CD8-positive, alpha-beta memory T cell (primary cell): ENCODE measurements around the gene ISG20. TPM values are rescaled to one million over a fixed set of nuclear protein-coding genes. Genes with fewer than 3 reads are reported as not detected.
A peak's percentile ranks its signal among the peaks of the same experiment; 100 is the strongest.

ENCODE experiments used
- CTCF ChIA-PET: fragments of 350-600 bp; sonication (Branson Sonifier 250); formaldehyde crosslinking; loops from one replicate; lab custom pipeline; 2021; ENCODE audit warnings: antibody characterized with exemption; lab: Charles Lee
- POLR2A ChIA-PET: fragments of 350-600 bp; sonication (Branson Sonifier 250); formaldehyde crosslinking; loops from one replicate; lab custom pipeline; 2021; ENCODE audit warnings: antibody characterized with exemption; lab: Charles Lee
- DNase-seq, 5 donors: peaks; one replicate each; pipeline versions ENCODE4 v3.0.0 to v3.0.0-alpha.2; 2020 to 2022; ENCODE audit warnings: mixed read lengths in 1 of 5
- H3K27ac ChIP-seq: one replicate; pipeline ENCODE4 v1.7.0; 2013; ENCODE audit warnings: low read depth, mild to moderate bottlenecking, low read length, moderate library complexity
- H3K27me3 ChIP-seq: 2 replicates; pipeline ENCODE4 v1.7.0; 2013; ENCODE audit warnings: low read length, mild to moderate bottlenecking; ENCODE audit not compliant: insufficient read depth, poor library complexity, severe bottlenecking
- H3K36me3 ChIP-seq: 2 replicates; pipeline ENCODE4 v1.7.0; 2013; ENCODE audit warnings: mild to moderate bottlenecking, low read length, moderate library complexity; ENCODE audit not compliant: insufficient read depth
- H3K4me1 ChIP-seq: 2 replicates; pipeline ENCODE4 v1.7.0; 2013; ENCODE audit warnings: mild to moderate bottlenecking, low read length, moderate library complexity; ENCODE audit not compliant: insufficient read depth
- H3K4me3 ChIP-seq: 2 replicates; pipeline ENCODE4 v1.7.0; 2013; ENCODE audit warnings: mild to moderate bottlenecking, low read length
- H3K9me3 ChIP-seq: 2 replicates; pipeline ENCODE4 v1.7.0; 2013; ENCODE audit warnings: mild to moderate bottlenecking, low read length
- H3K27ac Mint-ChIP-seq, 8 donors: one replicate each; pipeline ENCODE4 v1.8.0; 2020 to 2021; ENCODE audit warnings: mixed read lengths in 8 of 8, mild to moderate bottlenecking in 6 of 8, inconsistent platforms in 3 of 8, moderate library complexity in 3 of 8
- H3K27me3 Mint-ChIP-seq, 2 donors: one replicate each; pipeline ENCODE4 v1.8.0; 2020 to 2021; ENCODE audit warnings: mixed read lengths in 2 of 2, mild to moderate bottlenecking in 1 of 2, moderate library complexity in 1 of 2
- H3K36me3 Mint-ChIP-seq, 3 donors: one replicate each; pipeline ENCODE4 v1.8.0; 2020 to 2021; ENCODE audit warnings: mixed read lengths in 3 of 3, inconsistent platforms in 1 of 3, mild to moderate bottlenecking in 1 of 3
- H3K4me1 Mint-ChIP-seq, 3 donors: one replicate each; pipeline ENCODE4 v1.8.0; 2020 to 2021; ENCODE audit warnings: mixed read lengths in 3 of 3, inconsistent platforms in 1 of 3, mild to moderate bottlenecking in 1 of 3
- H3K4me3 Mint-ChIP-seq, 7 donors: one replicate each; pipeline ENCODE4 v1.8.0; 2020 to 2021; ENCODE audit warnings: mixed read lengths in 7 of 7, mild to moderate bottlenecking in 6 of 7, moderate library complexity in 4 of 7, inconsistent platforms in 2 of 7
- H3K9me3 Mint-ChIP-seq, 5 donors: one replicate each; pipeline ENCODE4 v1.8.0; 2020 to 2022; ENCODE audit warnings: mixed read lengths in 5 of 5, mild to moderate bottlenecking in 3 of 5, moderate library complexity in 2 of 5, inconsistent platforms in 1 of 5
- polyA plus RNA-seq: library from polyadenylated mRNA; unstranded; fragments of 300-500 nt; fragmentation: Illumina TruSeq; gene quantifications from one replicate; pipeline ENCODE4 v1.2.3, GENCODE V29; 2021
- total RNA-seq, 2 experiments: library from RNA; stranded (reverse); gene quantifications; one replicate each; pipeline ENCODE4 v1.2.3, GENCODE V29; 2021

ISG20 gene
- total and polyA plus RNA-seq, 3 experiments from 2014 or later = 22.5 to 572 (median 27.2) TPM

DNA sequence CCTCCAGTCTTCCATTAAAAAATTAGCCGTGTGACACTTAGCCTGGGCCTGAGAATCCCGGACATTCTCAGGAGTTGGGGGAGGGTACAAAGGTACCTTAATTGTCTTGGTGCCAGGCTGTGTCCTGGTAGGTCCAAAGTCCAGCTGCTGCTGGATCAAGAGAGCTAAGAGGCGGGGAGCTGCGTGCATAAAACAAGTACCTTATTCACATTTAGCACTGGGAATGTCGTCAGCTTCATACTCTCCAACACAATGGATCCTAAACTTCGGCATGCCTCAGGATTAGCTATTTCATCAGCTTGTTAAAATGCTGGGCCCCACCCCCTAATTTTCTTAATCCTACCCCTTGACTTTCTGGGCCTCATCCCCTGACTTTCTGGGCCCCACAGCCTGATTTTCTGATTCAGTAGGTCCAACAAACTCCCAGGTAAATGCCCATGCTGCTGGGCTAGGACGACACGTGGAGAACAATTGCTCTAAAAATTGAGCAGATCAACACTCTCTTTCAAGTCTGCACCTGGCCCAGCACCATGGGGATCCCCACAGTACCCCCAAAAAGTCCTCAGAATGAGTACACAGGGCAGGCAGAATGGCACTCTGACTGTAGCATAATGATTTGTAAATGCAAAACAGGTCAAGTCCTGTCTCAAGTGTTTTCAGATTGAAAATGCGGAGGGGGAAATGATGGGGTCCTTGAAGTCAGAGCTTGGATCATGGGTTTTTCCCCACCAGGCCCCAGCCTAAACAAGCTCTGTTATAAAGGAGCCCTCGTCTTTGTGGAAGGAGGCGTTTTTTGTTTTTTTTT is 23.3 kb upstream of the ISG20 start:
- Histone ChIP-seq H3K9me3 (no peaks in the 10 kb centered on the region), H3K36me3 (no peaks in the 10 kb centered on the region), H3K27ac (no peak overlapping the region), H3K4me3 (no peak overlapping the region), H3K27me3 (no peaks in the 10 kb centered on the region), H3K4me1 (no peaks in the 10 kb centered on the region)
- H3K27ac Mint-ChIP-seq = peak overlapping the region in 1 of 8 donors; percentile 12
- POLR2A ChIA-PET = no interaction called here
- CTCF ChIA-PET = no interaction called here
- H3K9me3 Mint-ChIP-seq = no peaks in the 10 kb centered on the region
- H3K4me1 Mint-ChIP-seq = no peaks in the 10 kb centered on the region
- H3K4me3 Mint-ChIP-seq = no peak overlapping the region
- DNase-seq = no peak
- peaks cover 0 to 6% (median 0%) of the 10 kb centered on the region in 3 donors for H3K36me3 Mint-ChIP-seq
- H3K27me3 Mint-ChIP-seq = peaks cover 14 to 29% of the 10 kb centered on the region in 2 donors

- DNase-seq = no peak
- H3K9me3 Mint-ChIP-seq = no peaks in the 10 kb centered on the region
- Histone ChIP-seq H3K9me3 (no peaks in the 10 kb centered on the region), H3K27ac (no peak overlapping the region), H3K36me3 (no peaks in the 10 kb centered on the region), H3K4me1 (peaks cover 4% of the 10 kb centered on the region), H3K27me3 (no peaks in the 10 kb centered on the region), H3K4me3 (no peak overlapping the region)
- no peak overlapping the region for H3K4me3 Mint-ChIP-seq
- H3K36me3 Mint-ChIP-seq = peaks cover 0 to 6% (median 2%) of the 10 kb centered on the region in 3 donors
- CTCF ChIA-PET = no interaction called here
- H3K27ac Mint-ChIP-seq = no peak overlapping the region
- peaks cover 5 to 7% (median 5%) of the 10 kb centered on the region in 3 donors for H3K4me1 Mint-ChIP-seq
- peaks cover 14 to 28% of the 10 kb centered on the region in 2 donors for H3K27me3 Mint-ChIP-seq
- POLR2A ChIA-PET = no interaction called here
Measured at GRCh38 chr15:88616240-88616639, 22.6 kb upstream of the ISG20 start.

DNA sequence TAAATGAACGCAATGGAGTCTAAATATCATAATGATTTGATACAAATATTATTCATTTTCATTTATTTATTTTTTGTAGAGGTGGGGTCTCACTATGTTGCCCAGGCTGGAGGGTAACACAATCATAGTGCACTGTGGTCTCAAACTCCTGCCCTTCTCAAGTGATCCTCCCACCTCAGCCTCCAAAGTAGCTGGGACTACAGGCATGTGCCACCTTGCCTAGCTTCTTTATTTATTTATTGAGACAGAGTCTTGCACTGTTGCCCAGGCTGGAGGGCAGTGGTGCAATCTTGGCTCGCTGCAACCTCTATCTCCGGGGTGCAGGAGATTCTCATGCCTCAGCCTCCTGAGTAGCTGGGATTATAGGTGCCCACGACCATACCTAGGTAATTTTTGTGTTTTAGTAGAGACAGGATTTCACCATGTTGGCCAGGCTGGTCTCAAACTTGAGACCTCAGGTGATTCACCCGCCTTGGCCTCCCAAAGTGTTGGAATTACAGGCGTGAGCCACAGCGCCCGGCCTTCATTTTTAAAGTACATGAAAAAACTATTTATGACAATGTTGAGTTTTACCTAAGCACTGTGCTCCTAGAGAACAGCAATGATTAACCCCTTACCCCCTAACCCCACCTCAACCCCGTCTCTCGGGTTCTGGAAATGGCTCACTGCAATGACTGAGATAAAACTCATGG is 21.6 kb upstream of the ISG20 start:
- Histone ChIP-seq H3K27me3 (no peaks in the 10 kb centered on the region), H3K36me3 (no peaks in the 10 kb centered on the region), H3K4me1 (peaks cover 4% of the 10 kb centered on the region), H3K27ac (no peak overlapping the region), H3K4me3 (no peak overlapping the region), H3K9me3 (no peaks in the 10 kb centered on the region)
- no peak overlapping the region for H3K27ac Mint-ChIP-seq
- H3K4me1 Mint-ChIP-seq = peaks cover 12 to 15% (median 12%) of the 10 kb centered on the region in 3 donors
- ChIA-PET CTCF (no interaction called here), POLR2A (no interaction called here)
- H3K36me3 Mint-ChIP-seq = peaks cover 0 to 8% (median 6%) of the 10 kb centered on the region in 3 donors
- no peak for DNase-seq
- H3K9me3 Mint-ChIP-seq = no peaks in the 10 kb centered on the region
- H3K4me3 Mint-ChIP-seq = no peak overlapping the region
- H3K27me3 Mint-ChIP-seq = peaks cover 7 to 21% of the 10 kb centered on the region in 2 donors

- POLR2A ChIA-PET = no interaction called here
- Mint-ChIP-seq H3K27me3 (peaks cover 7 to 19% of the 10 kb centered on the region in 2 donors), H3K4me3 (no peak overlapping the region), H3K9me3 (no peaks in the 10 kb centered on the region), H3K36me3 (peaks cover 0 to 9% (median 6%) of the 10 kb centered on the region in 3 donors), H3K27ac (no peak overlapping the region), H3K4me1 (peaks cover 18 to 21% (median 18%) of the 10 kb centered on the region in 3 donors)
- Histone ChIP-seq H3K9me3 (no peaks in the 10 kb centered on the region), H3K27me3 (no peaks in the 10 kb centered on the region), H3K27ac (no peak overlapping the region), H3K4me3 (no peak overlapping the region), H3K4me1 (peaks cover 8% of the 10 kb centered on the region), H3K36me3 (no peaks in the 10 kb centered on the region)
- DNase-seq = no peak
- CTCF ChIA-PET = no interaction called here
Measured at GRCh38 chr15:88617790-88618189, 21.0 kb upstream of the ISG20 start.

DNA sequence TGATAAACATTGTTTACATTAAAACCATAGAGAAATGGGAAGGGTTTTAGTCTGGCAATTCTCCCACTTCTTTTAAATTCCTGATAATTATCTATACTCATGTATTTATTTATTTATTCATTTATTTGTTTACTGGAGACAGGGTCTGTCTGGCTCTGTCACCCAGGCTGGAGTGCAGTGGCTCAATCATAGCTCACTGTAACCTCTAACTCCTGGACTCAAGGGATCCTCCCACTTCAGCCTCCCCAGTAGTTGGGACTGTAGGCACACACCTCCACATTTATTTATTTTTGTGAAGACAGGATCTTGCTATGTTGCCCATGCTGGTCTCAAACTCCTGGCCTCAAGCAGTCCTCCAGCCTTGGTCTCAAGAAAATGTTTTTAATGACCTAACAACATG is 20.1 kb upstream of the ISG20 start:
- H3K4me3 ChIP-seq = no peak overlapping the region
- H3K9me3 ChIP-seq = no peaks in the 10 kb centered on the region
- Mint-ChIP-seq H3K27me3 (peaks cover 5 to 13% of the 10 kb centered on the region in 2 donors), H3K36me3 (peaks cover 0 to 9% (median 2%) of the 10 kb centered on the region in 3 donors), H3K27ac (peak overlapping the region in 1 of 8 donors; percentile 26), H3K4me1 (peaks cover 26 to 30% (median 27%) of the 10 kb centered on the region in 3 donors), H3K9me3 (no peaks in the 10 kb centered on the region), H3K4me3 (no peak overlapping the region)
- H3K27me3 ChIP-seq = no peaks in the 10 kb centered on the region
- no peak overlapping the region for H3K27ac ChIP-seq
- no peaks in the 10 kb centered on the region for H3K36me3 ChIP-seq
- ChIA-PET CTCF (no interaction called here), POLR2A (no interaction called here)
- no peak for DNase-seq
- H3K4me1 ChIP-seq = peaks cover 17% of the 10 kb centered on the region

- H3K27me3 Mint-ChIP-seq = peaks cover 5 to 13% of the 10 kb centered on the region in 2 donors
- no peaks in the 10 kb centered on the region for H3K9me3 Mint-ChIP-seq
- POLR2A ChIA-PET = interaction anchor here (0.5 kb wide), 1 partner anchor 333 kb away, joined by 7 read pairs; no protein-coding TSS in a partner anchor
- peaks cover 27% of the 10 kb centered on the region for H3K4me1 ChIP-seq
- no peak overlapping the region for H3K4me3 ChIP-seq
- no peaks in the 10 kb centered on the region for H3K36me3 ChIP-seq
- H3K9me3 ChIP-seq = no peaks in the 10 kb centered on the region
- H3K4me3 Mint-ChIP-seq = peak overlapping the region in 1 of 7 donors; percentile 27
- peaks cover 0 to 13% (median 0%) of the 10 kb centered on the region in 3 donors for H3K36me3 Mint-ChIP-seq
- no peaks in the 10 kb centered on the region for H3K27me3 ChIP-seq
- peaks cover 37 to 41% (median 38%) of the 10 kb centered on the region in 3 donors for H3K4me1 Mint-ChIP-seq
- no peak overlapping the region for H3K27ac ChIP-seq
- no peak for DNase-seq
- H3K27ac Mint-ChIP-seq = no peak overlapping the region
- CTCF ChIA-PET = no interaction called here
Measured at GRCh38 chr15:88619796-88620195, 19.0 kb upstream of the ISG20 start.

- Mint-ChIP-seq H3K9me3 (no peaks in the 10 kb centered on the region), H3K4me1 (peaks cover 46 to 55% (median 49%) of the 10 kb centered on the region in 3 donors), H3K36me3 (peaks cover 0 to 18% (median 0%) of the 10 kb centered on the region in 3 donors), H3K27me3 (peaks cover 5 to 13% of the 10 kb centered on the region in 2 donors), H3K27ac (peak within 1 kb of the TSS; percentile 86 to 98 (median 94)), H3K4me3 (peak within 1 kb of the TSS; percentile 83 to 95 (median 89))
- peak; percentile 91 to 96 (median 95) for DNase-seq
- Histone ChIP-seq H3K27me3 (no peaks in the 10 kb centered on the region), H3K9me3 (no peaks in the 10 kb centered on the region), H3K4me1 (peaks cover 40% of the 10 kb centered on the region), H3K4me3 (peak within 1 kb of the TSS; percentile 60), H3K36me3 (peaks cover under 1% of the 10 kb centered on the region), H3K27ac (peak within 1 kb of the TSS; percentile 71)
- ChIA-PET CTCF (interaction anchor here (0.7 to 1.6 kb wide), 7 partner anchors 14 to 283 kb away, joined by 3 to 17 read pairs (median 3); no protein-coding TSS in a partner anchor), POLR2A (no interaction called here)
Measured at GRCh38 chr15:88620995-88621772, 17.6 kb upstream of the ISG20 start, which contains the start of gene AEN. Gene AEN, plus strand, starts transcription at chr15:88621340. Its CDS starts 4,870 bp downstream, at chr15:88626210.
